Upper lobe of right lung (tissue), 1 donor: Measurements from ENCODE around the gene MYO7B. TPM values are rescaled to one million over a fixed set of nuclear protein-coding genes. Genes with fewer than 3 reads are reported as not detected.
A peak's percentile ranks its signal among the peaks of the same experiment; 100 is the strongest.

ENCODE experiments used
- ATAC-seq: fragments of 200-7000 bp; cut with Tn5 transposase; one replicate; pipeline ENCODE4 v1.9.1; 2020; ENCODE audit warnings: mild to moderate bottlenecking, moderate library complexity
- DNase-seq: peaks from one replicate; pipeline ENCODE4 v3.0.0-alpha.2; 2020
- H3K27ac ChIP-seq: fragments of 200-600 bp; one replicate; pipeline ENCODE4 v1.8.0; 2022
- H3K27me3 ChIP-seq: fragments of 200-600 bp; one replicate; pipeline ENCODE4 v1.8.0; 2022; ENCODE audit warnings: mild to moderate bottlenecking
- H3K36me3 ChIP-seq: fragments of 200-600 bp; one replicate; pipeline ENCODE4 v1.8.0; 2022
- H3K4me1 ChIP-seq: fragments of 200-600 bp; one replicate; pipeline ENCODE4 v1.8.0; 2022
- H3K4me3 ChIP-seq: fragments of 200-600 bp; one replicate; pipeline ENCODE4 v1.8.0; 2022; ENCODE audit warnings: mild to moderate bottlenecking
- H3K9me3 ChIP-seq: fragments of 200-600 bp; one replicate; pipeline ENCODE4 v1.8.0; 2022
- intact Hi-C: fragments of 100-400 bp; cut with DNase I; formaldehyde crosslinking; loops from one replicate; pipeline ENCODE4 v1.11.0; 2022
- total RNA-seq: library from RNA; stranded (reverse); fragmentation: NEBNext Ultra II Directional; extraction: Animal tissue kit (Norgen Biotek cat#: 25700); gene quantifications from one replicate; pipeline ENCODE4 v1.2.1, GENCODE V29; 2021
- TF ChIP-seq, protein P1 (sequence below): fragments of 200-600 bp; IDR thresholded peaks from one replicate; pipeline ENCODE4 v1.8.0; 2022; ENCODE audit warnings: antibody characterized with exemption
- donor health status: DM: no; HTN: yes; CAD: no; lungs with severe emphysema.

Gene MYO7B
- total RNA-seq, 1 donor from 2014 or later, result 2.2 TPM

GRCh38 chr2:127655209-127656073, 120.0 kb downstream of the MYO7B start:
- ATAC-seq (no peak), DNase-seq (no peak)
- peak overlapping the region; percentile 65 for H3K27ac ChIP-seq
- H3K4me1 ChIP-seq, result peaks cover 5% of the 10 kb centered on the region
- no peaks in the 10 kb centered on the region for H3K27me3 ChIP-seq
- TF ChIP-seq, protein P1, sequence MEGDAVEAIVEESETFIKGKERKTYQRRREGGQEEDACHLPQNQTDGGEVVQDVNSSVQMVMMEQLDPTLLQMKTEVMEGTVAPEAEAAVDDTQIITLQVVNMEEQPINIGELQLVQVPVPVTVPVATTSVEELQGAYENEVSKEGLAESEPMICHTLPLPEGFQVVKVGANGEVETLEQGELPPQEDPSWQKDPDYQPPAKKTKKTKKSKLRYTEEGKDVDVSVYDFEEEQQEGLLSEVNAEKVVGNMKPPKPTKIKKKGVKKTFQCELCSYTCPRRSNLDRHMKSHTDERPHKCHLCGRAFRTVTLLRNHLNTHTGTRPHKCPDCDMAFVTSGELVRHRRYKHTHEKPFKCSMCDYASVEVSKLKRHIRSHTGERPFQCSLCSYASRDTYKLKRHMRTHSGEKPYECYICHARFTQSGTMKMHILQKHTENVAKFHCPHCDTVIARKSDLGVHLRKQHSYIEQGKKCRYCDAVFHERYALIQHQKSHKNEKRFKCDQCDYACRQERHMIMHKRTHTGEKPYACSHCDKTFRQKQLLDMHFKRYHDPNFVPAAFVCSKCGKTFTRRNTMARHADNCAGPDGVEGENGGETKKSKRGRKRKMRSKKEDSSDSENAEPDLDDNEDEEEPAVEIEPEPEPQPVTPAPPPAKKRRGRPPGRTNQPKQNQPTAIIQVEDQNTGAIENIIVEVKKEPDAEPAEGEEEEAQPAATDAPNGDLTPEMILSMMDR, result no peak
- intact Hi-C loops, result no loop called here
- H3K4me3 ChIP-seq, result no peak overlapping the region
- no peaks in the 10 kb centered on the region for H3K36me3 ChIP-seq
- no peaks in the 10 kb centered on the region for H3K9me3 ChIP-seq

DNA sequence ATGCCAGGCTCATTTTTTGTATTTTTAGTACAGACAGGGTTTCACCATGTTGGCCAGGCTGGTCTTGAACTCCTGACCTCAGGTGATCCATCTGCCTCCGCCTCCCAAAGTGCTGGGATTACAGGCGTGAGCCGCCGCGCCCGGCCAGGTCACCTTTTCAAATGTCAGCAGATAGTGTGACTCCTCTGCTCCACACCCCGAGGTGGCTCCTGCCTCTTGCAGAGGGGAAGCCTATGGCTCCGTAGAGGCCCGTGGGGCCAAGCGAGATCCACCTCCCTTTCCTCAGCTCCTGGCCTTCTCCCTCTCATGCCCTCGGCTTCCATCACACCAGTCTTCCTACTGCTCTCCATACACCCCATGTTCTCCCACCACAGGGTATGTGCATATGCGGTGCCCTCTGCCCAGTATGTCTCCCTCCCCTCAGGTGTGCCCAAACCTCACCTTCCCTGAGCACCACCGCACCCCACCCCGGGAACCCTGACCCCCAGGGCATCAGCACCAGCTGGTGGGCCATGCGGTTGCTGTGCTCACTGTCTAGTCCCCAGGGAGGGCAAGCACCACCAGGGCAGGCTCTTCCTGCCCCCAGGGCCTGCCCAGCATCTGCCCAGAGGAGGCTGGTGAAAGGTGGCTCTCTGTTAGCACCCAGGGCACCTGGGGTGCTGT, 121.2 kb downstream of the MYO7B start:
- H3K27ac ChIP-seq, result peak overlapping the region; percentile 73
- intact Hi-C loops, result no loop called here
- H3K27me3 ChIP-seq, result no peaks in the 10 kb centered on the region
- TF ChIP-seq, protein P1, result no peak
- no peaks in the 10 kb centered on the region for H3K9me3 ChIP-seq
- ATAC-seq, result no peak
- no peak for DNase-seq
- peaks cover 6% of the 10 kb centered on the region for H3K4me1 ChIP-seq
- H3K36me3 ChIP-seq, result no peaks in the 10 kb centered on the region
- no peak overlapping the region for H3K4me3 ChIP-seq

DNA sequence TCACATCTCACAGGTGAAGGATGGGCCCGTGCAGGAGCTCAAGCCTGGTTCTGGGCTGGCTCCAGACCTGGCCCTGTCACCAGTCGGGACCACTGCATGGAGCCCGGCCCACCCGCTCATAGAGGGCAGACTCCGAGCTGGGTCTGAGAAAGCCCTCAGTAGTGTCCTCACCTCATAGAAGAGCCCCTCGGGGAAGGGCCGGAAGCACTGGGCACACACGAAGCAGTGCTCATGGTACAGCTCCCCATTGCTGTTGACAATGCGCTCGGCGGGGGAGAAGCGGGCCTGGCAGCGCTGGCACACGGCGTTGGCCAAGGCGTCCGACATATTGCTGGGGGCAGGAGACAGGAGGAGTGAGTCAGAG, 121.7 kb downstream of the MYO7B start:
- TF ChIP-seq, protein P1, result no peak

GRCh38 chr2:127658146-127658545, 122.7 kb downstream of the MYO7B start:
- peak; percentile 28 for DNase-seq
- peaks cover 12% of the 10 kb centered on the region for H3K4me1 ChIP-seq

More for the DNA sequence above, 121.7 kb downstream of the MYO7B start:
- Histone ChIP-seq H3K9me3 (no peaks in the 10 kb centered on the region), H3K36me3 (no peaks in the 10 kb centered on the region), H3K4me1 (peaks cover 9% of the 10 kb centered on the region), H3K4me3 (no peak overlapping the region), H3K27ac (peak overlapping the region; percentile 73), H3K27me3 (no peaks in the 10 kb centered on the region)
- intact Hi-C loops, result no loop called here
- DNase-seq, result no peak
- no peak for ATAC-seq

DNA sequence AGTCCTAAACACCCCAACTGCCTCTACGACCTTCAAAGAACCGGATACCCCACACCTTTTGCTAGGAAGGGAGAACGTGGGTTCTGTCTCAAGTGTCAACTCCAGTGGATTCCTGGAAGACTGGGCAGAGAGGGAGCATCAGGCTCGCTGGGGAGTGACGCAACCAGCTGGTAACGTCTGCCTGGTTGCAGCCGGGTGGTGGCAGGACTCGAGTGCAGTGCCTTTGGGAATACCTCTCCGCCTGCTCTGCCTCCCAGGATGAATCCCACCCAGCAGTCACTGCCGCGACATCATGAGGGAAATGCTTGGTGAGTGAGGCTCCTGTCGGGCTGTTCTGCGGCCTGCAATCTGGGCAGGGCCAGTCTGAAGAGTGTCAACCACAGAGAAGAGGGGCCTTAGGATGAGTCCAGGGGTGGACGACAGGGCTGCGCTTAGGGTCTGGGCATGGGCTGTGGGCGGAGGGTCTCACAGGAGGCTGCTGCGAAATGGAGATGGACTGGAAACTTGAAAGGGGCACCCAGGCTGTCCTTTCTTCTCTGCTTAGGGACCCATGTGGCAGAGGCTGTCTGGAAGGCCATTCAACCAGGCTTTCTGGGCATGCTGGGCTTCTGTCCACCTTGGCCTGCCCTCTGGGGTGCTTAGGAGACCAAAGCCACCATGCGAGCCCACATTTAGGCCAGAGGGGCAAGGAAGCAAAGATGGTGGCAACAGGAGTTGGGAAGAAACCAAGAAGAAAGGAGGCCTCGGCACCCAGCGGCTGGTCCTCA, 123.3 kb downstream of the MYO7B start:
- no peak overlapping the region for H3K4me3 ChIP-seq
- TF ChIP-seq, protein P1, result no peak
- peak overlapping the region; percentile 73 for H3K27ac ChIP-seq
- H3K9me3 ChIP-seq, result no peaks in the 10 kb centered on the region
- no peak for ATAC-seq
- peaks cover 18% of the 10 kb centered on the region for H3K4me1 ChIP-seq
- peak; percentile 54 for DNase-seq
- no peaks in the 10 kb centered on the region for H3K36me3 ChIP-seq
- intact Hi-C loops, result no loop called here
- no peaks in the 10 kb centered on the region for H3K27me3 ChIP-seq

More at GRCh38 chr2:127658146-127658545, 122.7 kb downstream of the MYO7B start:
- Histone ChIP-seq H3K27me3 (no peaks in the 10 kb centered on the region), H3K9me3 (no peaks in the 10 kb centered on the region), H3K4me3 (no peak overlapping the region), H3K27ac (peak overlapping the region; percentile 73), H3K36me3 (no peaks in the 10 kb centered on the region)
- no peak for ATAC-seq
- TF ChIP-seq, protein P1, result no peak
- intact Hi-C loops, result no loop called here
